NCI-H446 (cell line): ENCODE measurements around the gene RIT1.

Source experiments
- DNase-seq, 2 experiments: peaks; one replicate each; lab custom pipeline; 2025; lab: John Stamatoyannopoulos, UW

RIT1 gene, protein sequence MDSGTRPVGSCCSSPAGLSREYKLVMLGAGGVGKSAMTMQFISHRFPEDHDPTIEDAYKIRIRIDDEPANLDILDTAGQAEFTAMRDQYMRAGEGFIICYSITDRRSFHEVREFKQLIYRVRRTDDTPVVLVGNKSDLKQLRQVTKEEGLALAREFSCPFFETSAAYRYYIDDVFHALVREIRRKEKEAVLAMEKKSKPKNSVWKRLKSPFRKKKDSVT

GRCh38 chr1:155911156-155912055, at the start of gene RIT1:
RIT1 (minus strand) TSS chr1:155911349; CDS start chr1:155910761, 588 bp downstream.
- DNase-seq = peak; percentile 65 to 87

DNA sequence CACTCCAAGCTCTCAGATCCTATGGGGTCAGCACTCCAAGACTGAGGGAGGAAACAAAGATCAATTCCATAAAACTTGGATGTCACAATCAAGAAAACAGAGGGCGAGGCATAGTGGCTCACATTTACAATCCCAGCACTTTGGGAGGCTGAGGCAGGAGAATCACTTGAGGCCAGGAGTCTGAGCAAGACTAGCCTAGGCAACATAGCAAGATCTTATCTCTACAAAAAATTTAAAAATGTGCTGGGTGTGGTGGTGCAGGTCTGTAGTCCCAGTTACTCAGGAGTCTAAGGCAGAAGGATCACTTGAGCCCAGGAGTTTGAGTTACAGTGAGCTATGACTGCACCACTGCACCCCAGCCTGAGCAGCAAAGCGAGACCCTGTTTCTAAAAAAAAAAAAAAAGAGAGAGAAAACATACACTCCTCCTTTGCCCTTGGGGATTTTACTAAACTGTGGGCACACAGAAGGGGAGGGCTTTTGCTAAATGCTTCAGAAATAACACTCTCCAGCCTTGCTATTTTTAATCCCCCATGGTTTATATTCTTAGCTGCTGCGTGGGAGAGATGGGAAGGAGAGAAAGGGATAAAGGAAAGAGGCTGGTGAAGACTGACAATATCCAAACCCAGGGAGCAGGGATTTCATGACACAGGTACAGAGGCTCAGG, 49.1 kb upstream of the RIT1 start:
- no peak for DNase-seq

- no peak for DNase-seq
Observed at GRCh38 chr1:155957411-155957915, 46.3 kb upstream of the RIT1 start.

DNA sequence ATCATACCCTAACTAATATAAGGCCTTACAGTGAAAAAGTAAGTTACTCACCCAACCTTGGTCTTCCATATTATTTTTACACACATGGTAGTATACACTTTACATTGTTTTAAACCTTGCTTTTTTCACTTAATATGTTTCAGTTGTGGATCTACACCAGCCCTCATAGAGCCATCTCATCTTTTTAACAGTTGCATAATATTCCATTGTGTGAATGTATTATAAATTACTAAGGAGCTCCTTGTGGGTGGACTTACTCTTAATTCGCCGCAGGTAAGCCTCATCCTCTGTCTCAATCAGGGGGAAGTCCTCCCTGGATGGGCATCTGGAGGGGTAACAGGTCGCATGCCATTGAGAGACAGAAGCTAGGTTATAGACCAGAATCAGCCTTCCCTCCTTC, 43.5 kb upstream of the RIT1 start:
- DNase-seq = no peak

DNA sequence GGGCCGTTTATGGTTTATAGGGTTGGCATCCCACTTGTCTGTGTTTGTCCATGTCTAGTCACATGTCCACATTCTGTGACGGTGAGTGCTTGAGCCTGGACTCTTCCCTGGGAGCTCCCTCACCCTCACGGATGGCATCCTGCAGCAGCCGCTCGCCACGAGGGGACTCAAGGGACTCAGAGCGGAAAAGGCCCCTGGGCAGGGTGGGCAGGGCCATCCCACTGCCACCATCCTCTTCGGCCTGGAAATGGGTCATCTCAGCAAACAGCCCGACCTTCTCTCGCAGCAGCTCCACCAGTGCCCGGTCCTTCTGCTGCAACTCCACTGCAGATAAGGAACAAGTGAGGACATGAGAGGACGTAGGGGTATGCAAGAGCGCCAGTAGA, 41.3 kb upstream of the RIT1 start:
- DNase-seq = no peak

DNA sequence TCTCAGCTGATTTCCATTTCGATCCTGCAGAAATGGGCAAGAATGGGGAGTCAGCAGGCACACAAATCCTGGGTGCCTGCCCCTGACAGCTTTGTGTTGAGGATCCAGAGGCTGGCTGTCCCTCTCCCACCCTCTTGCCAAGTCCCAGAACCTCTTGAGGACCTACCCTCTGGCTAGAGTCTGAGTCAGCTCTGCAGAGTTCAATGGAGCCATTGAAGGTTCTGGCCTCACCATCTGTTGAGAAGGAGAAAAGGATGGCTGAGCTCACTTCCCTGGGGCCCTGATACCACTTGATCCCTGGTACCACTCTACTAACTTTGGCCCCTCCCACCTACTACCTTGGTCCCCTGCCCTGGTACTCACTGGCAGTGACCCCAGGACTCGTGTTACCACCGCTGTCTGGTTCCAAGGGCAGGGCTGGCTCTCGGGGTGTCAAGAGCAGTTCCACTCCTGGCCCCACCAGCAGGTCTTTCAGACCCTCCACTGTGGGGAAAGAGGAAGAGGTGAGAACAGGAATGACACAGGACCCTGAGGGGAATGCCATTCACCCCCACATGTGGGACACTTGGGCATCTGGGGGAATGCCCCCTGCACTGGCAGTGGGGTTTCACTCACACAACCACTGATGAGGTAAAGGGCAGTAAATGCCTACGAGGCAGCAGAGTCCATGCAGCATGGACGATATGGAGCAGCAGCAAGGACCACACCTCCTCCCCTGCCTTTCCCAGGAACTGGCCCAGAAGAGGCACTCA, 40.8 kb upstream of the RIT1 start:
- DNase-seq = peak in 1 of 2 experiments; percentile 21

- DNase-seq = no peak
Observed at GRCh38 chr1:155950829-155951228, 39.7 kb upstream of the RIT1 start.

- DNase-seq = no peak
Observed at GRCh38 chr1:155947741-155948140, 36.6 kb upstream of the RIT1 start.

GRCh38 chr1:155947292-155947691, 36.1 kb upstream of the RIT1 start:
- no peak for DNase-seq

DNA sequence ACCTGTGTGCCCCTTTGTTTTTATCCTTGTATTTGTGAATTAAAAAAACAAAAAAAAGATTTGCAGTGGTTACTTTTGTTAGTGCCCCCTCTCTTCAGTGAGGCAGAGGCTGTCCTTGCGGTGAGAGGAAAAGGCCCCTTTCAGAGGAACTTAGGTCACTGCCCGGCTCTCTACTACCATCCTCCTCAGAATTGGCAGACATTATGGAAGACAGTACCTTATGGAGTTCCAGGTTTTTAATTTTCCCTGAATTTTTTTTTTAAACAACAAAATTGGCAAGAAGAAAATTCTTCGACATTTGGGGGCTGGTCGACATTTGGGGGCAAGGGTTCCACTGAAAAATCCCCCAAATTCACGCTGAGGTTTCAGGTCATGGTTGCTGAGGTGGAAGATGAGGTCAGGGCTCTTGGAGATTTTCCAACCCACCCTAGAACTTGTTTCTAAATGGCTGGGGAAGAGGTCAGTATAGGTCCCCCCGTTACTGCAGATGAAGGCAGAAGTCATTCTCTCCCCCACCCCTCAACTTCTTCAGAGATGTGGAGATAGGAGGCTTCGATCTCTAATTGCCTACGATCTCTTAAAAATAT, 35.6 kb upstream of the RIT1 start:
- DNase-seq = no peak

DNA sequence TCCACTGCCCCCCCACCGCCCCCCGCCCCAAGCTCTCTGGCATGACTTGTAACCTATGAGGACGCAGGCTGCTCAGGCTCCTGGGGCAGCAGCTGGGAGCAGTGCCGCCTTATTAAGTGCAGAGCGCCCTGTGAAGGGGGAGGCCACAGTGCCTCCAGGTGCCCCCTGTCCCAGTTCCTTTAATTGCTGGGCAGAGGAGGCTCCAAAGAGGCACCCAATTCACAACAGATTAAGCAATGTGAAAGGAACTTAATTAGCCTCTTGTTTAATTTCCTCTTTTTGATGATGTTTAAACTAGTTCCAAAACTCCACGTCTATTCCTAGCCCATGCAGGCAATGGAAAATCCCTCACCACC, 33.3 kb upstream of the RIT1 start:
- no peak for DNase-seq

DNA sequence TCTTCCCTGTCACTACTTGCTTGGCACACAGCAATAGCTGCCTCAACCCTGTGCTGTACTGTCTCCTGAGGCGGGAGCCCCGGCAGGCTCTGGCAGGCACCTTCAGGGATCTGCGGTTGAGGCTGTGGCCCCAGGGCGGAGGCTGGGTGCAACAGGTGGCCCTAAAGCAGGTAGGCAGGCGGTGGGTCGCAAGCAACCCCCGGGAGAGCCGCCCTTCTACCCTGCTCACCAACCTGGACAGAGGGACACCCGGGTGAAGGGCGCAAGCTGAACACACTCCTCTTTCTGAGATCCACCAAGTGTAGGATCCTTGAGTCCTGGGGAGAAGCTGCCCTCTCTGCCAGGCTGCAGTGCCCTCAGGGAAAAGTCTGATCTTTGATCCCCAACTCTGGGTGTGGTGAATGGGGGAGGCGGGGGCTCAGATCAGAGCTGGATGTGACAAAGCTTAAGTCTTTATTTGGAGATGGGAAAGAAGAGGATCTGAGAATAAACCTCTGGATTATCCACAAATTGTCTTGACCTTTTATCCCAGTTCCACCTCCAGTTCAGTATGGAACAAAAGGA, 31.5 kb upstream of the RIT1 start:
- no peak for DNase-seq

GRCh38 chr1:155941845-155942531, 30.8 kb upstream of the RIT1 start:
- no peak for DNase-seq

DNA sequence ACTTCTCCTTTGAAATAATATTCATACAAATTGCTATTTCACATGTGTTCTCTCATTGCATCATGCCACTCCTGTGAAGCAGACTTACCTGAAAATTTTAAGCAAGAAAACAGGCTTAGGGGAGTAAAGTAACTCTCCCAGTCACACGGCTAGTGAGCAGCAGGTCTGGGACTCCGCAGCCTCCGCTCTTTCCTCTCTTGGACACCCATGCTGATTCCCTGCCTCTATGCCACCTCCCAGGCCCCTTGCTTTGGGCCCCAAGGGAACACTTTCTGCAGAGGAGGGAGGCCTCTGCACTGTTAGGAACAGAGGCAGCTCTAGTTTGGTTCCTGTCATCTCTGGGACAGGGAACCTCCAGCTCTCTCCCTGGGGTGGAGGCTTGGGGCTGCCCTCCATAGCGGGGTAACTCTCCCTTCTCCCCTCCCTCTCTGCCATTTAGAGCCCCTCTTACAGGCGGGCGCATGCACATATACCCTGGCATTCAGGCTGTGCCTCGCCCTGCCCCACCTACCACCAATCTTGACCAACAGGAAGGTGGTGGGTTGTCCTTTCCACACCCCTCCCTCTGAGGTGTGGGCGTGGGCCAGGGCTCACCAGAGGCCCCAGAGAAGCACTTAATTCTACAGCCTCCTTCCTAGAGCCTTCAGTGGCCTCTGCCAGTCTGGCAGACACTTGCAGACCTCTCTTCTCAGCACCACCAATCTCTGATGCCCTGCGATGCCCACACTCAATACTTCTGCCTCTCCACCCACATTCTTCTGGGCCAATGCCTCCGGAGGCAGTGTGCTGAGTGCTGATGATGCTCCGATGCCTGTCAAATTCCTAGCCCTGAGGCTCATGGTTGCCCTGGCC, 30.1 kb upstream of the RIT1 start, which contains the start of gene RXFP4:
Gene RXFP4 (plus strand): TSS at position 646 of the 852 bp plus-strand sequence. CDS start 72 bp downstream, at position 718.
- no peak for DNase-seq

DNA sequence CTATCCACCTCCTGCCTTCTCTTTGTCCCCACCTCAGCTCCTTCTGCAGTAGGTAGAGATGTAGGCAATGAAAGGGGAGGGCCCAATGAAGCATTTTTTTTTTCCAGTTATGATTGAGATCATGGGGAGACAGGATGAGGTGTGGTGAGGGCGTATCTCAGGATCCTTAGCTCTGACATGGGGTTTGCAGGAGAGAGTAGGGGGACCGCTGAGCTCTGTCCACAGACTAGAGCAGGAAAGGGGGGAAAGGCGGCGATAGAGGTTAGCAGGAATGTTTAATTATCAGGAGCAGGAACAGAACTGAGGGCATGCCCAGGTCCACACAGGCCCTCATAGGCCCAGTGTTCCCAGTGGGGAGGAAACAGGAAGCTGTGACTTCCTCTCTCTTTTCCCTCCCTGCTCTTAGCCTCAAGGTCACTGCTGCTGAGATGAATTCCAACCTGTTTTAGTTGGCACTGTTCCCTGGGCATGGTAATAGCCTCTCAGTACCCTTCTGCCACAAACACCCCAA, 29.4 kb upstream of the RIT1 start:
- peak in 1 of 2 experiments; percentile 47 for DNase-seq

DNA sequence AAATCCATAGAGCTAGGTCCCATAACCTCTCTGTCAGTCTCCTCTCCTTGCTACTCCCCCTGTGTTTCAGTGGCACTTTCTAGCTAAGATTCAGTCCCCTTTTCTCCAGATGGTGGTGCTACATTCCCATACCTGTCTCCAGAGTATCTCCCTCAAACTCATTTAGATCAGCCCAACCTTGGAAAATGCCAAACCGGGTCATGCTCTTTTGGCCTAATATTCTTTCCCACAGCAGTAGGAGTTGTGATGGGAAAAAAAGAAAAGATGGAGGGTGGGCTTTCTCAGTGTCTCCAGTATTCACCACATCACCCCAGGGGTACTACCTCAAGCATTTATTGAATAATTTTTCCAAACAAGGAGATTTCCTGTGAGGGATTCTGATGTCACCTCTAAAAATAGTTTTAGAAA, 27.1 kb upstream of the RIT1 start:
- DNase-seq = peak; percentile 70 to 77

DNA sequence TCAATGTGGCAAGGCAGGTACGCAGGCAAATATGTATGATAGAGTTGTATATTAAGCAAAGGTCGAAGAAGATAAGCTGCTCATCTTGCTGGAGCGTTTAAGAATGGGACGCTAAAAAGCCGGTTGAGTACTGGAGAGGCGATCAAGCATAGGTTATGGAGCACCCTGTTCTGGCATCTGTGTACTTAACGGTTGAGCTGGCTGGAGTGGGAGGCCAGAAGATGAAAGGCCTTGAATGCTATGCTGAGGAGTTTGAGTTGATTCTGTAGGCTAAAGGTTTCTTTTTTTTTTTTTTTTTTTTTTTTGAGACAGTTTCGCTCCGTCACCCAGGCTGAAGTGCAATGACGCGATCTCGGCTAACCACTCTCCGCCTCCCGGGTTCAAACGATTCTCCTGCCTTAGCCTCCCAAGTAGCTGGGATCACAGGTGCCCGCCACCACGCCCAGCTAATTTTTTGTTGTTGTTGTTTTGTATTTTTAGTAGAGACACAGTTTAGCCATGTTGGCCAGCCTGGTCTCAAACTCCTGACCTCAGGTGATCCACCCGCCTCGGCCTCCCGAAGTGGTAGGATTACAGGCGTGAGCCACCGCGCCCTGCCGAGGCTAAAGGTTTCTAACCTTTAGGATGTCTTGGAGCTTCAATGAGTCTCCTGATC, 23.9 kb upstream of the RIT1 start:
- DNase-seq = peak; percentile 37 to 41

GRCh38 chr1:155934097-155934935, 23.2 kb upstream of the RIT1 start, which contains the start of gene KHDC4:
KHDC4 (minus strand) TSS chr1:155934413; CDS start chr1:155934373, 40 bp downstream.
- DNase-seq = peak; percentile 98 to 99
